GM18505 (cell line): ENCODE data around the gene LIMCH1.

Experiments used
- ATAC-seq: cut with Tn5 transposase; IDR thresholded peaks from one replicate; pipeline ENCODE4 v1.9.1; 2021; ENCODE audit not compliant: unreplicated experiment
- POLR2A ChIP-seq: IDR thresholded peaks from 4 replicates; pipeline ENCODE4 v1.6.1; 2011; ENCODE audit warnings: borderline replicate concordance; ENCODE audit not compliant: insufficient read depth, insufficient read length; ENCODE audit errors: extremely low read depth

Gene LIMCH1

DNA sequence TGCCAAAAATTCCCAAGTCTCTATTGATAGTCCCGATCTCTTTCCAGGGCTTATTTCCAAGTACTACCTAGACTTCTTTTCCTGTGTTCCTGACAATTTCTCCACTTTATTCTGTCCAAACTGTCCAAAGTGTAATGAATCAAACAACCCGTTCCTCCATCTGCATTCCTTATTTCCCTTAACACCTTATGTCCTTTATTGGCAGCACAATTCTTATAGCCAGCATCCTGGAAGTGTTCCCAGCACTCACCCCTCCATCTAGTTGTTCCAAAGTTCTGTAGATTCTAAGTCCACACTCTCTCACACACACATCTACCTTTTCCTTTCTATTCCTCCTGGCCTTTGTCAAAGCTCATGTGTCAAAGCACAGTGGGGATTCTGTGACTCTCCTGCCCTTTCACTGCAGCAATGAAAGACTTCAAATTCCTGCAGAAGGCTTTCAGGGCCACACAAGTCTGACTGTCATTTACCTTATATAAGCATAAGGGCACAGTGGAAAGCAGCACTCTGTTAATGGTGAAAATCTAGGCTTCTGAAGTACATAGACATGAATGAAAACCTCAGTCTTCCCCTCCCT lies 22.1 kb downstream of the LIMCH1 start:
- TF ChIP-seq POLR2A = no peak
- no peak for ATAC-seq

GRCh38 chr4:41561244-41561643 lies 23.3 kb downstream of the LIMCH1 start:
- no peak for ATAC-seq
- TF ChIP-seq POLR2A = no peak

DNA sequence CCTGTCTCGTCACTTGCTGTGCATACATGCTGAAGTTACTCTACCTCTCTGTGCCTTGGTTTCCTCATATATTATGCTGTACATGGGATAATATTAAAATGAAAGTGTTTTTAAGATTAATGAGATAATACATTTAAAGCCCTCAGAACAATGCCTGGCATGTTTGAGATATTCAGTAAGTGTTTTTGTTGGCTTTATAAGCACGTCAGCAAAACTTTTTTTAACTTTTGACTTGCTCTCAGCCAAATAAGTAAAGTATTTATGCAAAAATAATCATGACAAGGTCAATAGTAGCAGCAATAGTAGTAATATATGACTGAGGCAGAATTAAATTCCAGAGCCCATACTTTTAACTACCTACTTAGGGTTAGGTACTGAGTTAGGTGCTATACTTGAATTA lies 29.2 kb downstream of the LIMCH1 start:
- no peak for TF ChIP-seq POLR2A
- no peak for ATAC-seq

DNA sequence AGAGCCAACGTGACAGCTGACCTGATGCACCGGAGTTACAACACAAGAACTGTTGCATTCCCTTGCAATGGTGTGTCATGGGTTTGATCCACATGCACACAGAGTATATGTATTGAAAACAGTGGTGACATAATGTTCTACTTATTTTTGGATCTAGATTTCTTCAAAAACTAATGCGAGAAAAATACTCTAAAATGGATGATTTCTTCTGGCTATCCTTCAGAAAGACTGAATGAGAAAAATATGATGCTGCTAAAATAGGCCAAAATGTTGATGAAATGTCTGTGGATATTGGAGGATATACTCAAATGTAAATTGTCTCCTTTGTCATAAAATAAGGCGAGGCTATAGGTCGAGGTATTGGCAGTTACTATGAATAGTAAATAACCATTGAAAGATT lies 30.4 kb downstream of the LIMCH1 start:
- no peak for TF ChIP-seq POLR2A
- ATAC-seq = no peak

GRCh38 chr4:41569961-41570360 lies 32.0 kb downstream of the LIMCH1 start:
- ATAC-seq = no peak
- no peak for TF ChIP-seq POLR2A

GRCh38 chr4:41571422-41571821 lies 33.5 kb downstream of the LIMCH1 start:
- ATAC-seq = no peak

DNA sequence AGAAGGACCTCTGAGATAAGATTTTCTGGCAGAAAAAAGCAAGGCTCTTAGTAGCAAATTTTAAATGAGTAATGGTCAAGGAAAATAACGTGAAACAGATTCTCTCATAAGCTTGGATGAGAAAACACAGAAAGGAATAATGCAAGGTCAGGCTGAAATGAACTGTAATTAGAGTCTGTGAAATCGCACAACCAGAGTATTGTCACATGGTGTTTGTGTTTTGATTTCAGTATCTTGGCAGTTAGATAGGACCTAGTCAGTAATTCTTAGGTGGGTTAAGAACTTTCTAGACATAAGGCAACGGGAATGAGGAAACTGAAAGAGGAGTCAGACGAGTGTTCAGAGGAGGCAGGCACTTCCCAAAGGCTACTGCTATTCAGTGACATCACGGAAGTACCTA lies 34.6 kb downstream of the LIMCH1 start:
- no peak for TF ChIP-seq POLR2A
- no peak for ATAC-seq

More at GRCh38 chr4:41571422-41571821, 33.5 kb downstream of the LIMCH1 start:
- TF ChIP-seq POLR2A = no peak

- ATAC-seq = no peak
- TF ChIP-seq POLR2A = no peak
Measured at GRCh38 chr4:41572956-41573355, 35.0 kb downstream of the LIMCH1 start.

GRCh38 chr4:41573502-41574001 lies 35.6 kb downstream of the LIMCH1 start:
- ATAC-seq = no peak
- TF ChIP-seq POLR2A = no peak

DNA sequence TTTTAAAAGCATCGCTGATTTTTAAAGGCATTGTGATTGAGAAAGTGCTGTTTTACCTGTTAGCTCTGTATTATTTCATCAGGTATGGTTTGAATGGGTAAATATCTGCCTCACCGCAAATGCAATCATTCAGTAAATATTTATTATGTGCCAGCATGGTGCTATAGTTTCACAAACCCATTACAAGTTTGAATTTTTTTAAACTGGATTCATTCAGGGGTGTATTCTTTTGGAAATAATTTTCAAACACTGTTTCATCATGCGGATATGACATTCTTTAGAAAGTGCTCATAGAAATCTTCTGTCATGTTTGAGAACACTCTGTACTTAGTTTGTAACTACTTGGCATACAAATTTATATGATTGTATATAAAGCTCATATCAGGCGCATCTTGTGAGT lies 37.2 kb downstream of the LIMCH1 start:
- no peak for TF ChIP-seq POLR2A
- no peak for ATAC-seq

DNA sequence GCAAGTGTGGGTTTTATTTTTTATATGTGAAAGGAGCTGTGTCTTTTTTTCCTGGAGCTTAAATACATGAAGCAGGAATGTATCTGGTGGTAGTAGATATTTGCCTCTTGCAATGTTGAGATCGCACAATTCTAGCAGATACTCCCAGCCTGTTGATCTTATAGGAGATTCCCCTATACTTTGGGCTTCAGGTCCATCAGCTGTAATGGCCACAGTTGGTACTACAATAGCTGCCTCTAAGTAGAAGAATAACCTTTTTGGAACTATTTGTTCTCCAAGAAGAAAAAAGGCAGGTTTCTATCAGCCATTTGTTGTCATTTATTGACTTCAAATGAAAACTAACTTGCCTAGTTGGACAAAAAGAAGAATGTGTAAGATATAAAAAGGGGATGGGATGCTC lies 37.7 kb downstream of the LIMCH1 start:
- no peak for TF ChIP-seq POLR2A
- no peak for ATAC-seq

- no peak for TF ChIP-seq POLR2A
- ATAC-seq = no peak
Measured at GRCh38 chr4:41579043-41579442, 41.1 kb downstream of the LIMCH1 start.

DNA sequence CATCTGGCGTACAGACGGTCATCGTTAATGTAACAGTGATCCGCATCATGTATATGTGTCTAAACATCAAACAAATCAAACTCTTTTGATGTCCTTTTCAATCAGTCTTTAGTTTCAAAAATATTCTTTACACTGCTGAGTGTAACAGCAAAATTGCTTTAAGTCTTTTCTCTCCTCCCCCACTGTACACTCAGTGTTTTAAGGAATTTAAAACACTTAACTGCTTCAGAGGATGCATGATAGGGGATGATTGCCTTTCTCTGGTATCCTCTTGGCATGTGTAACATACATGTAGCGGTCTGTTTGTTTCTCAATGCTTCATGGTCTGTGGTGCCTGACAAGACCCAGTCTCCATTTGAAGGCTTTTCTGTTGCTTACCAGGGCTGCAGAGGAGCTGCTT lies 41.6 kb downstream of the LIMCH1 start:
- TF ChIP-seq POLR2A = no peak
- ATAC-seq = no peak

GRCh38 chr4:41580007-41580406 lies 42.0 kb downstream of the LIMCH1 start:
- TF ChIP-seq POLR2A = no peak
- ATAC-seq = no peak
